HG02678 (cell line): ENCODE results near the gene ATG13.

Experiments used
- ATAC-seq: cut with Tn5 transposase; IDR thresholded peaks from one replicate; pipeline ENCODE4 v1.9.1; 2021; ENCODE audit warnings: mild to moderate bottlenecking, moderate library complexity; ENCODE audit not compliant: unreplicated experiment

The ATG13 gene

DNA sequence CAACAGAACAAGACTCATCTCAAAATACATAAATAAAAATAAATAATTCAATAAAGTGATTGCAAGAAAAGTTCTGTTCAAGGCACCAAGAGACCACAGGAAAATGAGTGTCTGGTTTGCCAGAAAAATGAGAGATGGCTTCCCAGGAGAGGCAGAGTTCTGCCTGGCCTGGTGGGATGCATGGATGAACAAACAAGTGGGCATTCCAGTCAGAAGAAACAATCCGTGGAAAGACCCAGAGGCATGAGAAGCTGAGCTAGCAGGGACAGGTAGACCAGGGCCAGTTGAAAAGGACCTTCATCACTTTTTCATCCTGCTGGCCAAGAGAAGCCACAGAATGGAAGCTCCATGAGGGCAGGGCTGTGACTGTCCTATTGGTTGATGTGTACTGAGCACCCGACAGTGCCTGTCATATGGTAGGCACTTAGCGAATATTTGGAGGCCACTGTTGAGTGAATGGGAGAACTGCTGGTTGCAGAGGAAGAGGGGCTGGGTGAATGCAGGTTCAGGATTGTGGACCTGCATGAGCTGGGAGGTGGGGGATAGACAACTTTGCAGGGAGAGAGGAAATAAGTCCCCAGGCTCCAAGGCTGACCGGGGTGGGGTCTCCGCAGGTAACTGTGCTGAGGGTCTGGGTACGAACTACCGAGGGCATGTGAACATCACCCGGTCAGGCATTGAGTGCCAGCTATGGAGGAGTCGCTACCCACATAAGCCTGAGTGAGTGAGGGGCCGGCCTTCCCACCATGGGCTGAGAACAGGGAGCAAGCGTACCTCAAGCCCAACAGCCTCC is 105.4 kb downstream of the ATG13 start:
- ATAC-seq: no peak

DNA sequence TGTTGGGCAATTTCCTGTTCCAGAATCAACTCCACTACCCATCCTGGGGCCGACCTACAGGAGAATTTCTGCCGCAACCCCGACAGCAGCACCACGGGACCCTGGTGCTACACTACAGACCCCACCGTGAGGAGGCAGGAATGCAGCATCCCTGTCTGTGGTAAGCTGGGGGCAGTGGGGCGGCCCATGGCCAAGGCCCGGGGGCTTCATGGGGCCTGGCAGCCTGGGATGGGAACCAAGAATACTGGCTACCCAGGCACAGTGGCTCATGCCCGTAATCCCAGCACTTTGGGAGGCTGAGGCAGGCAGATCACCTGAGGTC is 106.0 kb downstream of the ATG13 start:
- no peak for ATAC-seq

GRCh38 chr11:46724088-46724487 is 106.7 kb downstream of the ATG13 start:
- no peak for ATAC-seq
